ENCODE data around the gene SNX32. TPM values are rescaled to one million over a fixed set of nuclear protein-coding genes. Genes with fewer than 3 reads are reported as not detected.
A peak's percentile ranks its signal among the peaks of the same experiment; 100 is the strongest.

Gene SNX32
- total RNA-seq, 2 donors from 2014 or later: 1.5 to 4.3 TPM

- Mint-ChIP-seq H3K4me3 (no peak overlapping the region), H3K9me3 (no peaks in the 10 kb centered on the region)
- H3K9ac ChIP-seq (ENCODE audit: extremely low read depth, low read length, poor library complexity, severe bottlenecking): no peak overlapping the region
Measured at GRCh38 chr11:65897020-65897471, 63.3 kb downstream of the SNX32 start.

GRCh38 chr11:65898656-65899355 is 65.0 kb downstream of the SNX32 start:
- TF ChIP-seq CTCF (conservative IDR thresholded peaks at IDR 0.05): no peak
- DNase-seq: no peak
- Mint-ChIP-seq H3K4me3 (peak overlapping the region; percentile 39), H3K36me3 (ENCODE audit: low read depth) (no peaks in the 10 kb centered on the region), H3K27ac (no peak overlapping the region), H3K4me1 (peaks cover 10% of the 10 kb centered on the region), H3K27me3 (ENCODE audit: insufficient read depth) (peaks cover 79% of the 10 kb centered on the region), H3K9me3 (no peaks in the 10 kb centered on the region)
- WGBS, 2 experiments (ENCODE audit: insufficient coverage in 1 of 2, insufficient read length in 1 of 2): 30 to 45% methylated on average over 12 to 28 of the region's 28 CpGs
- Histone ChIP-seq H3K4me3 (ENCODE audit: low read length) (peak overlapping the region; percentile 35), H3K9me3 (ENCODE audit: control insufficient read depth, low read length) (no peaks in the 10 kb centered on the region), H3K4me1 (ENCODE audit: control insufficient read depth, insufficient read depth, low read length) (peaks cover 3% of the 10 kb centered on the region), H3K9ac (ENCODE audit: extremely low read depth, low read length, poor library complexity, severe bottlenecking) (no peak overlapping the region), H3K36me3 (ENCODE audit: control insufficient read depth, insufficient read depth, low read length) (no peaks in the 10 kb centered on the region), H3K27me3 (ENCODE audit: control insufficient read depth, insufficient read depth, low read length, poor library complexity, severe bottlenecking) (peaks cover 49% of the 10 kb centered on the region), H3K27ac (ENCODE audit: low read depth, low read length) (no peak overlapping the region)

More at GRCh38 chr11:65897020-65897471, 63.3 kb downstream of the SNX32 start:
- DNase-seq: no peak
- Mint-ChIP-seq H3K27ac (no peak overlapping the region), H3K27me3 (ENCODE audit: insufficient read depth) (peaks cover 61% of the 10 kb centered on the region), H3K4me1 (peaks cover 11% of the 10 kb centered on the region), H3K36me3 (ENCODE audit: low read depth) (no peaks in the 10 kb centered on the region)
- peaks cover 40% of the 10 kb centered on the region for H3K27me3 ChIP-seq (ENCODE audit: control insufficient read depth, insufficient read depth, low read length, poor library complexity, severe bottlenecking)
- 83 to 91% methylated on average over 4 of the region's 4 CpGs for WGBS, 2 experiments (ENCODE audit: insufficient coverage in 1 of 2, insufficient read length in 1 of 2)
- no peak overlapping the region for H3K27ac ChIP-seq (ENCODE audit: low read depth, low read length)
- no peak for TF ChIP-seq CTCF (conservative IDR thresholded peaks at IDR 0.05)
- no peak overlapping the region for H3K4me3 ChIP-seq (ENCODE audit: low read length)
- H3K4me1 ChIP-seq (ENCODE audit: control insufficient read depth, insufficient read depth, low read length): no peaks in the 10 kb centered on the region
- no peaks in the 10 kb centered on the region for H3K9me3 ChIP-seq (ENCODE audit: control insufficient read depth, low read length)
- H3K36me3 ChIP-seq (ENCODE audit: control insufficient read depth, insufficient read depth, low read length): no peaks in the 10 kb centered on the region

- Histone ChIP-seq H3K36me3 (ENCODE audit: control insufficient read depth, insufficient read depth, low read length) (no peaks in the 10 kb centered on the region), H3K27ac (ENCODE audit: low read depth, low read length) (no peak overlapping the region), H3K9ac (ENCODE audit: extremely low read depth, low read length, poor library complexity, severe bottlenecking) (peak overlapping the region; percentile 15), H3K9me3 (ENCODE audit: control insufficient read depth, low read length) (no peaks in the 10 kb centered on the region), H3K4me3 (ENCODE audit: low read length) (peak overlapping the region; percentile 59), H3K4me1 (ENCODE audit: control insufficient read depth, insufficient read depth, low read length) (peaks cover 3% of the 10 kb centered on the region), H3K27me3 (ENCODE audit: control insufficient read depth, insufficient read depth, low read length, poor library complexity, severe bottlenecking) (peaks cover 49% of the 10 kb centered on the region)
- Mint-ChIP-seq H3K4me1 (peaks cover 8% of the 10 kb centered on the region), H3K36me3 (ENCODE audit: low read depth) (no peaks in the 10 kb centered on the region), H3K27me3 (ENCODE audit: insufficient read depth) (peaks cover 84% of the 10 kb centered on the region), H3K27ac (no peak overlapping the region), H3K9me3 (no peaks in the 10 kb centered on the region), H3K4me3 (peak overlapping the region; percentile 47)
- TF ChIP-seq CTCF (conservative IDR thresholded peaks at IDR 0.05): no peak
- peak; percentile 82 for DNase-seq
- 4 to 9% methylated on average over 30 to 78 of the region's 78 CpGs for WGBS, 2 experiments (ENCODE audit: insufficient coverage in 1 of 2, insufficient read length in 1 of 2)
Measured at GRCh38 chr11:65899356-65900124, 65.8 kb downstream of the SNX32 start.
